ENCODE measurements around the gene TMEM135. TPM values are rescaled to one million over a fixed set of nuclear protein-coding genes. Genes with fewer than 3 reads are reported as not detected.
"Not testable (repeated sequence)": the region's sequence is repeated elsewhere in the genome, so short reads cannot be mapped to it uniquely, and the experiment has no call there.

TMEM135 gene
- total RNA-seq, 4 donors from 2014 or later = 17.2 to 69.6 (median 33.0) TPM

DNA sequence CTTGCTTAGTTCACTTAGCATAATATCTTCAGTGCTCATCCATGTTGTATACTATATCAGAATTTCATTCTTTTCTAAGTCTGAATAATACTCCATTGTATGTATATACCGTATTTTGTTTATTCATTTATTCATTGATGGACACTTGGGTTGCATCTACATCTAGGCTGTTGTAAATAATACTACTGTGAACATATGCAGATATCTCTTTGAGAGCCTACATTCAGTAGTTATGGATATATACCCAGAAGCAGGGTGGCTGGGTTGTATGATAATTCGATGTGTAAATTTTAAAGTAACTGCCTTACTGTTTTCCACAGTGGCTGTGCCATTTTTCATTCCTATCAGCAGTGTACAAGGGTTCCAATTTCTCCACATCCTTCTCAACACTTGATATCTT is 116.5 kb downstream of the TMEM135 start:
- WGBS, 2 donors = 98% methylated on average over 2 of the region's 2 CpGs
- Histone ChIP-seq H3K4me3 (replicated peaks in 1 of 3) (no peak overlapping the region), H3K4me1 (peaks cover 0 to 2% of the 10 kb centered on the region in 2 donors), H3K9me3 (no peaks in the 10 kb centered on the region), H3K27me3 (no peaks in the 10 kb centered on the region), H3K27ac (no peak overlapping the region), H3K36me3 (no peaks in the 10 kb centered on the region)
- no peak for DNase-seq
- no peak for TF ChIP-seq POLR2A (IDR thresholded peaks at IDR 0.05)
- TF ChIP-seq, protein P1, sequence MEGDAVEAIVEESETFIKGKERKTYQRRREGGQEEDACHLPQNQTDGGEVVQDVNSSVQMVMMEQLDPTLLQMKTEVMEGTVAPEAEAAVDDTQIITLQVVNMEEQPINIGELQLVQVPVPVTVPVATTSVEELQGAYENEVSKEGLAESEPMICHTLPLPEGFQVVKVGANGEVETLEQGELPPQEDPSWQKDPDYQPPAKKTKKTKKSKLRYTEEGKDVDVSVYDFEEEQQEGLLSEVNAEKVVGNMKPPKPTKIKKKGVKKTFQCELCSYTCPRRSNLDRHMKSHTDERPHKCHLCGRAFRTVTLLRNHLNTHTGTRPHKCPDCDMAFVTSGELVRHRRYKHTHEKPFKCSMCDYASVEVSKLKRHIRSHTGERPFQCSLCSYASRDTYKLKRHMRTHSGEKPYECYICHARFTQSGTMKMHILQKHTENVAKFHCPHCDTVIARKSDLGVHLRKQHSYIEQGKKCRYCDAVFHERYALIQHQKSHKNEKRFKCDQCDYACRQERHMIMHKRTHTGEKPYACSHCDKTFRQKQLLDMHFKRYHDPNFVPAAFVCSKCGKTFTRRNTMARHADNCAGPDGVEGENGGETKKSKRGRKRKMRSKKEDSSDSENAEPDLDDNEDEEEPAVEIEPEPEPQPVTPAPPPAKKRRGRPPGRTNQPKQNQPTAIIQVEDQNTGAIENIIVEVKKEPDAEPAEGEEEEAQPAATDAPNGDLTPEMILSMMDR (IDR thresholded peaks at IDR 0.05) = no peak
- intact Hi-C loops (cut with DNase I) = no loop called here

DNA sequence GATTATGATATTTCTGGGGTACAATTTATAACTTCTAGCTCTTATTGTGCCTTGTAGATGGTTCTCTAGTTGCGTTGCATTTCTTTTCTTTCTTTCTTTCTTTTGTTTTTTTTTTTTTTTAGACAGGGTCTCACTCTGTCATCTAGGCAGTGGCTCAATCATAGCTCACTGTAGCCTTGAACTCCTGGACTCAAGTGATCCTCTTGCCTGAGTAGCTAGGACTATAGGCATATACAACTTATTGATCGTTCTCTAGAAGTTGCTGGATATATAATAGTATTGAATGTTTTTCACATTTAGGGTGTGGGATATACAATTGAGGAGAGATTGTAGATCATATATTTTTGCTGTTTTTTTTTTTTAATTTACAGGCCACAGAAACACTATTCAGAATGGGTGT is 119.2 kb downstream of the TMEM135 start:
- no peaks in the 10 kb centered on the region for H3K36me3 ChIP-seq
- no peak for DNase-seq
- H3K4me3 ChIP-seq (replicated peaks in 1 of 3) = no peak overlapping the region
- no peak overlapping the region for H3K27ac ChIP-seq
- WGBS, 2 donors = 95 to 99% methylated on average over 2 of the region's 2 CpGs
- H3K4me1 ChIP-seq = no peaks in the 10 kb centered on the region
- no peaks in the 10 kb centered on the region for H3K9me3 ChIP-seq
- no peaks in the 10 kb centered on the region for H3K27me3 ChIP-seq
- TF ChIP-seq, protein P1 (IDR thresholded peaks at IDR 0.05) = no peak
- no peak for TF ChIP-seq POLR2A (IDR thresholded peaks at IDR 0.05)
- intact Hi-C loops (cut with DNase I) = no loop called here

DNA sequence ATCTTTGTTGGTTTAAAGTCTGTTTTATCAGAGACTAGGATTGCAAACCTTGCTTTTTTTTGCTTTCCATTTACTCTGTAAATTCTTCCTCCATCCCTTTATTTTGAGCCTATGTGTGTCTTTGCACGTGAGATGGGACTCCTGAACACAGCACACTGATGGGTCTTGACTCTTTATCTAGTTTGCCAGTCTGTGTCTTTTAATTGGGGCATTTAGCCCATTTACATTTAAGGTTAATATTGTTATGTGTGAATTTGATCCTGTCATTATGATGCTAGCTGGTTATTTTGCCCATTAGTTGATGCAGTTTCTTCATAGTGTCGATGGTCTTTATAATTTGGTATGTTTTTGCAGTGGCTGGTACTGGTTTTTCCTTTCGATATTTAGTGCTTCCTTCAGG is 131.3 kb downstream of the TMEM135 start:
- peaks cover 8 to 12% of the 10 kb centered on the region in 2 donors for H3K4me1 ChIP-seq
- H3K4me3 ChIP-seq (replicated peaks in 1 of 3); H3K9me3 ChIP-seq; intact Hi-C loops (cut with DNase I); H3K27ac ChIP-seq; H3K36me3 ChIP-seq; H3K27me3 ChIP-seq; DNase-seq: not testable (repeated sequence)
- 97% methylated on average over 3 of the region's 3 CpGs for WGBS, 2 donors

DNA sequence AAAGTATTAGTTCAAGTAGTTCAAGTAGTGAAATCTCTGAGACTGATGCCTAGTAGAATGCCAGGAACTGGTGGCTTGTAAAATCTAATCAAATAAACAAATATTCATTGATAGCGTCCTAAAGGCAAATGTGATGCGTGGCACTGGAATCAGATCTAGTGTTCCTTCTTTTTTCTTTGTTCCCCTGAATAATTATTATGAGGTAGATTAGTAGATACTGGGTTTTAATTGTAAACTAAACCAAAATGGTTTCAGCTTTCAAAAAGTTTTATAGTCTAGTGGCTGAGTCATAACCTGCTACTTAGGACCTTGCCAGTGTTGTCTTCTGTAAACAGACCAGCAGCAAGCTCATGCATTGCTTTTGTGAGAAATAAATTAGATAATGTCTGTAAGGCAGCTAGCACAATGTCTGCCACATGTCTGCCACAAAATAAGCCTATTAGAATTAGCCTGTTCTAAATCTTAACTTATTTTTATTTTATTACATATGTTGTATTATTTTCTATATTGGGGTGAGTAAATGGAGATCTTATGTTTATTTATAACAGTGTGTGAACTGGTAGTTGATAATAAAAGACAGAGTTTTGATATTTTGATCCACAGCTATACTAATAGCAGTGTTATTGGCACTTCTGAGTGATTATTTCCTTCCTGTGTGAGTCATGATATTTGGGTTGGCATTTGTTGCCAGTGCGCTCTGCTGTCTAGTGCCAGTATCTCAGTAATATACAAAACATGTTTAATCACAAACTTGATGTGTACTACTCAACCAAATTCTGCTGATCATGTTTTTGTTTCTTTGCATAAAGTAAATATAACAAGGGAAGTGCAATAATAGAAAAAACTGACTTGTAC is 135.7 kb downstream of the TMEM135 start:
- 90 to 93% methylated on average over 3 of the region's 3 CpGs for WGBS, 2 donors
- H3K4me1 ChIP-seq = peaks cover 8 to 14% of the 10 kb centered on the region in 2 donors
- intact Hi-C loops (cut with DNase I) = no loop called here
- H3K36me3 ChIP-seq = no peaks in the 10 kb centered on the region
- no peaks in the 10 kb centered on the region for H3K9me3 ChIP-seq
- no peak overlapping the region for H3K4me3 ChIP-seq (replicated peaks in 1 of 3)
- H3K27me3 ChIP-seq = no peaks in the 10 kb centered on the region
- no peak for TF ChIP-seq POLR2A (IDR thresholded peaks at IDR 0.05)
- TF ChIP-seq, protein P1 (IDR thresholded peaks at IDR 0.05) = no peak
- no peak for DNase-seq
- no peak overlapping the region for H3K27ac ChIP-seq

DNA sequence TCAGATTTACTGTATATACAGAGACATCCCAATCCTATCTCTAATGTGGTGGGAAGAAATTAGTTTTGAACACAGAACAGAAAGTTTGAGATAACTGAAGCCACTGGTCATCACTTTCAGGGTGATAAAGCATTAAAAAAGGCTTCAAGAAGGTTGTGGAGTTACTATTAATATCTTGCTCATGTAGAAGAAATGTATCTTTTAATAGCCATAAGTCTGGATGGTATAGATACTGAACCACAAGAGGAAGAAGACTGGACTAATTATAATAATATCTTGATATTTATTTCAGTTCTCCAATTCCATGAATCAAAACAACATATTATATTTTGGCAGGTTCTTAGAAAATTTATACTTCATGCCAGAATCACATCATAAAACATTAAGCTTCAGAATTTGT is 137.1 kb downstream of the TMEM135 start:
- DNase-seq = no peak
- no peak overlapping the region for H3K4me3 ChIP-seq (replicated peaks in 1 of 3)
- peaks cover 8 to 14% of the 10 kb centered on the region in 2 donors for H3K4me1 ChIP-seq
- H3K36me3 ChIP-seq = no peaks in the 10 kb centered on the region
- TF ChIP-seq POLR2A (IDR thresholded peaks at IDR 0.05) = no peak
- TF ChIP-seq, protein P1 (IDR thresholded peaks at IDR 0.05) = no peak
- H3K27me3 ChIP-seq = no peaks in the 10 kb centered on the region
- intact Hi-C loops (cut with DNase I) = no loop called here
- no peak overlapping the region for H3K27ac ChIP-seq
- H3K9me3 ChIP-seq = no peaks in the 10 kb centered on the region

All from thyroid gland (tissue), 4 donors.